CD14-positive monocyte (primary cell): ENCODE data around the gene COL20A1. TPM values are rescaled to one million over a fixed set of nuclear protein-coding genes. Genes with fewer than 3 reads are reported as not detected.
A peak's percentile ranks its signal among the peaks of the same experiment; 100 is the strongest.

Experiments
- DNase-seq, 3 donors: peaks; one replicate each; pipeline ENCODE4 v3.0.0-alpha.2; 2011 to 2022
- H2AFZ ChIP-seq: 2 replicates; pipeline ENCODE4 v1.6.0; 2012; ENCODE audit warnings: mild to moderate bottlenecking, low read depth, low read length, inconsistent platforms; ENCODE audit not compliant: insufficient read depth, poor library complexity, severe bottlenecking
- H3K27ac ChIP-seq, 2 donors: 1 replicate in 1 of 2; 2 replicates in 1 of 2; pipeline ENCODE4 v1.5.1; 2012 to 2013; ENCODE audit warnings: low read length in 2 of 2, control low read depth in 1 of 2, inconsistent platforms in 1 of 2, low read depth in 1 of 2, mild to moderate bottlenecking in 1 of 2
- H3K27me3 ChIP-seq, 2 donors: one replicate each; pipeline versions ENCODE4 v1.6.0 to v1.6.1; 2011 to 2013; ENCODE audit warnings: low read length in 2 of 2; ENCODE audit not compliant: control insufficient read depth in 2 of 2, insufficient read depth in 2 of 2
- H3K36me3 ChIP-seq, 2 donors: replicated peaks in 1 of 2; 1 replicate in 1 of 2; 2 replicates in 1 of 2; pipeline versions ENCODE4 v1.5.1 to v1.6.1; 2012 to 2013; ENCODE audit warnings: low read length in 2 of 2, control low read depth in 1 of 2, inconsistent platforms in 1 of 2, mild to moderate bottlenecking in 1 of 2; ENCODE audit not compliant: insufficient read depth in 2 of 2, control insufficient read depth in 1 of 2
- H3K4me1 ChIP-seq, 2 donors: 1 replicate in 1 of 2; 2 replicates in 1 of 2; pipeline versions ENCODE4 v1.5.1 to v1.6.1; 2012 to 2013; ENCODE audit warnings: low read length in 2 of 2, control low read depth in 1 of 2, inconsistent platforms in 1 of 2, mild to moderate bottlenecking in 1 of 2, moderate library complexity in 1 of 2; ENCODE audit not compliant: insufficient read depth in 2 of 2, control insufficient read depth in 1 of 2
- H3K4me2 ChIP-seq: replicated peaks from 2 replicates; pipeline ENCODE3; 2012; ENCODE audit warnings: low read length, moderate library complexity, mild to moderate bottlenecking; ENCODE audit not compliant: poor library complexity, severe bottlenecking; ENCODE audit errors: extremely low read depth
- H3K4me3 ChIP-seq, 3 experiments: fragments of 200-600 bp in 1 of 3; sonication (generic) in 1 of 3; replicated peaks in 1 of 3; 1 replicate in 2 of 3; 2 replicates in 1 of 3; pipeline ENCODE4 v1.5.1; 2011 to 2013; ENCODE audit warnings: low read length in 3 of 3, mild to moderate bottlenecking in 3 of 3, control low read depth in 2 of 3, low read depth in 2 of 3, inconsistent platforms in 1 of 3, moderate library complexity in 1 of 3
- H3K79me2 ChIP-seq: 2 replicates; pipeline ENCODE4 v1.6.0; 2012; ENCODE audit warnings: mild to moderate bottlenecking, control low read depth, inconsistent platforms, low read length, moderate library complexity; ENCODE audit not compliant: insufficient read depth
- H3K9ac ChIP-seq: 2 replicates; pipeline ENCODE4 v1.6.0; 2017; ENCODE audit warnings: low read length, mild to moderate bottlenecking; ENCODE audit not compliant: insufficient read depth, poor library complexity, severe bottlenecking
- H3K9me3 ChIP-seq, 2 donors: replicated peaks in 1 of 2; 1 replicate in 1 of 2; 2 replicates in 1 of 2; pipeline versions ENCODE4 v1.5.1 to v1.6.1; 2012 to 2013; ENCODE audit warnings: low read length in 2 of 2, control low read depth in 1 of 2; ENCODE audit not compliant: control insufficient read depth in 1 of 2, insufficient read depth in 1 of 2
- H4K20me1 ChIP-seq: 2 replicates; pipeline ENCODE4 v1.6.0; 2012; ENCODE audit warnings: mild to moderate bottlenecking, low read length, control low read depth, moderate library complexity; ENCODE audit not compliant: insufficient read depth
- H3K27ac Mint-ChIP-seq, 7 donors: one replicate each; pipeline ENCODE4 v1.8.0; 2020; ENCODE audit warnings: mild to moderate bottlenecking in 7 of 7, mixed read lengths in 7 of 7, moderate library complexity in 6 of 7, inconsistent platforms in 2 of 7
- H3K27me3 Mint-ChIP-seq, 3 donors: one replicate each; pipeline ENCODE4 v1.8.0; 2021 to 2022; ENCODE audit warnings: low read depth in 3 of 3, mild to moderate bottlenecking in 3 of 3, mixed read lengths in 3 of 3, moderate library complexity in 3 of 3, inconsistent platforms in 1 of 3
- H3K36me3 Mint-ChIP-seq, 2 donors: one replicate each; pipeline ENCODE4 v1.8.0; 2020; ENCODE audit warnings: mixed read lengths in 2 of 2, inconsistent platforms in 1 of 2, mild to moderate bottlenecking in 1 of 2
- H3K4me1 Mint-ChIP-seq: one replicate; pipeline ENCODE4 v1.8.0; 2020; ENCODE audit warnings: mild to moderate bottlenecking, mixed read lengths
- H3K4me3 Mint-ChIP-seq, 2 donors: one replicate each; pipeline ENCODE4 v1.8.0; 2020; ENCODE audit warnings: mild to moderate bottlenecking in 2 of 2, mixed read lengths in 2 of 2, moderate library complexity in 1 of 2
- H3K9me3 Mint-ChIP-seq, 7 donors: one replicate each; pipeline ENCODE4 v1.8.0; 2020 to 2022; ENCODE audit warnings: mixed read lengths in 7 of 7, mild to moderate bottlenecking in 6 of 7, moderate library complexity in 6 of 7, inconsistent platforms in 2 of 7
- WGBS: methylation state at CpG from one replicate; pipeline ENCODE4 v1.1.5; 2013; ENCODE audit warnings: missing lambda C conversion rate; ENCODE audit not compliant: insufficient coverage; 5-methylcytosine and 5-hydroxymethylcytosine counted together
- intact Hi-C, 2 donors: fragments of 100-400 bp; cut with micrococcal nuclease; formaldehyde crosslinking; loops; one replicate each; pipeline versions ENCODE4 v1.15.0 to v1.15.1; 2023
- polyA plus RNA-seq, 3 donors: library from polyadenylated mRNA; depleted of rRNA in 1 of 3; unstranded in 2 of 3; stranded (reverse) in 1 of 3; fragments of 300-500 nt in 2 of 3; fragments of >200 nt in 1 of 3; fragmentation: Illumina TruSeq in 2 of 3; gene quantifications; 1 replicate in 2 of 3; 2 replicates in 1 of 3; pipeline ENCODE4 v1.2.3, GENCODE V29; 2012 to 2021
- TF ChIP-seq, protein P1 (sequence below): fragments of 200-600 bp; IDR thresholded peaks from one replicate; pipeline ENCODE4 v1.8.0; 2022; ENCODE audit warnings: antibody characterized with exemption, mild to moderate bottlenecking

The COL20A1 gene
- polyA plus RNA-seq, 3 donors: not detected

DNA sequence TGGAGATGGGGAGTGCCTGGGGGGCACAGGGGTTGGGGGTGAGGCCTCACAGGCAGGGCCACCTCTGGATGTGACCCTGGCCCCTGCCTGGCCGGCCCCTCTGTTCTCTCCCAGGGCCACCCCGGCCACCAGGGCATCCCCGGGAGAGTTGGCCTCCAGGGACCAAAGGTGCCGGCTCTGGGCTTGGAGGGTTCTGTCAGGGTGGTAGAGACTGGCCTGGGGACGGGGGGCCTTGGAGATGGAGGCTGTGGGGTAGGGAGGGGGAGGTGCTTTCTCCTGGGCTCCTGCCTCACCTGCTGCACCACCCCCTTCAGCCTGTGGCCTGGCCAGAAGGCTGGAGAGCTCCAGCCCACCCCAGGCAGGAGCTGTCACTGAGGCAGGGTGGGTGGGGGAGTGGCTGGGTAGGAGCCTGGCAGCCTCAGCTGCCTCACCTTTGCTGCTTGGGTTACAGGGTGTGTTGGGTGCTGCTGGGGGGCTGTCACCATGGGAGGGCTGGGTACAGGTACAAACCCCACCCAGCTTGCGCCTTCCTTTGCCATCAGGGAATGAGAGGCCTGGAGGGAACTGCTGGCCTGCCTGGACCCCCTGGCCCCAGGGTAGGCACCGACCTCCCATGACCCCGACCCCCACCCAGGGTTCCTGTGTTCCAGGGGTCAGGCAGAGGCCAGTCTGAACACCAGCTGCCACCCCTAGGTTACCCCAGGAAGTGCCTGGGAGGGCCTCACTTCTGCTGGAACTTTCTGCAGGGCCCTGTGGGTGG lies 32.7 kb downstream of the COL20A1 start:
- H3K27ac Mint-ChIP-seq: peak overlapping the region in 1 of 7 donors; percentile 80
- Histone ChIP-seq H3K9ac (no peak overlapping the region), H3K79me2 (no peaks in the 10 kb centered on the region), H3K36me3 (no peaks in the 10 kb centered on the region), H4K20me1 (no peaks in the 10 kb centered on the region), H3K4me2 (no peak overlapping the region), H3K9me3 (peaks cover 11 to 13% of the 10 kb centered on the region in 2 donors), H3K27ac (peak overlapping the region in 1 of 2 donors; percentile 73), H3K27me3 (peaks cover 0 to 3% of the 10 kb centered on the region in 2 donors), H3K4me3 (no peak overlapping the region), H3K4me1 (peaks cover 5 to 6% of the 10 kb centered on the region in 2 donors), H2AFZ (no peak overlapping the region)
- intact Hi-C loops: no loop called here
- WGBS: 88% methylated on average over 3 of the region's 8 CpGs
- no peaks in the 10 kb centered on the region for H3K36me3 Mint-ChIP-seq
- no peak for DNase-seq
- H3K4me3 Mint-ChIP-seq: no peak overlapping the region
- peaks cover 8 to 13% (median 11%) of the 10 kb centered on the region in 3 donors for H3K27me3 Mint-ChIP-seq
- TF ChIP-seq, protein P1, sequence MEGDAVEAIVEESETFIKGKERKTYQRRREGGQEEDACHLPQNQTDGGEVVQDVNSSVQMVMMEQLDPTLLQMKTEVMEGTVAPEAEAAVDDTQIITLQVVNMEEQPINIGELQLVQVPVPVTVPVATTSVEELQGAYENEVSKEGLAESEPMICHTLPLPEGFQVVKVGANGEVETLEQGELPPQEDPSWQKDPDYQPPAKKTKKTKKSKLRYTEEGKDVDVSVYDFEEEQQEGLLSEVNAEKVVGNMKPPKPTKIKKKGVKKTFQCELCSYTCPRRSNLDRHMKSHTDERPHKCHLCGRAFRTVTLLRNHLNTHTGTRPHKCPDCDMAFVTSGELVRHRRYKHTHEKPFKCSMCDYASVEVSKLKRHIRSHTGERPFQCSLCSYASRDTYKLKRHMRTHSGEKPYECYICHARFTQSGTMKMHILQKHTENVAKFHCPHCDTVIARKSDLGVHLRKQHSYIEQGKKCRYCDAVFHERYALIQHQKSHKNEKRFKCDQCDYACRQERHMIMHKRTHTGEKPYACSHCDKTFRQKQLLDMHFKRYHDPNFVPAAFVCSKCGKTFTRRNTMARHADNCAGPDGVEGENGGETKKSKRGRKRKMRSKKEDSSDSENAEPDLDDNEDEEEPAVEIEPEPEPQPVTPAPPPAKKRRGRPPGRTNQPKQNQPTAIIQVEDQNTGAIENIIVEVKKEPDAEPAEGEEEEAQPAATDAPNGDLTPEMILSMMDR: no peak
- H3K4me1 Mint-ChIP-seq: peaks cover 3% of the 10 kb centered on the region
- H3K9me3 Mint-ChIP-seq: peaks cover 6 to 12% (median 8%) of the 10 kb centered on the region in 7 donors

- WGBS: 79% methylated on average over 15 of the region's 15 CpGs
Observed at GRCh38 chr20:63326314-63327230, 33.6 kb downstream of the COL20A1 start.

More at GRCh38 chr20:63326314-63327230, 33.6 kb downstream of the COL20A1 start:
- DNase-seq: peak in 2 of 3 donors; percentile 0 to 59
- Histone ChIP-seq H3K4me2 (no peak overlapping the region), H2AFZ (no peak overlapping the region), H3K36me3 (no peaks in the 10 kb centered on the region), H3K79me2 (no peaks in the 10 kb centered on the region), H3K9ac (no peak overlapping the region), H3K4me1 (peaks cover 5 to 6% of the 10 kb centered on the region in 2 donors), H4K20me1 (no peaks in the 10 kb centered on the region), H3K27me3 (peaks cover 0 to 3% of the 10 kb centered on the region in 2 donors), H3K9me3 (peaks cover 11 to 13% of the 10 kb centered on the region in 2 donors), H3K27ac (peak overlapping the region; percentile 27 to 73), H3K4me3 (no peak overlapping the region)
- intact Hi-C loops: no loop called here
- H3K9me3 Mint-ChIP-seq: peaks cover 7 to 14% (median 8%) of the 10 kb centered on the region in 7 donors
- H3K4me3 Mint-ChIP-seq: no peak overlapping the region
- TF ChIP-seq, protein P1: no peak
- H3K4me1 Mint-ChIP-seq: peaks cover 3% of the 10 kb centered on the region
- peak overlapping the region in 4 of 7 donors; percentile 15 to 83 (median 81) for H3K27ac Mint-ChIP-seq
- no peaks in the 10 kb centered on the region for H3K36me3 Mint-ChIP-seq
- peaks cover 8 to 13% (median 12%) of the 10 kb centered on the region in 3 donors for H3K27me3 Mint-ChIP-seq
